HEK293T (cell line): ENCODE data around the gene PCBP3.

Source experiments
- ARNT ChIP-seq: fragments of 450-650 bp; IDR thresholded peaks from 2 replicates; pipeline ENCODE4 v1.6.1; 2017; ENCODE audit warnings: mild to moderate bottlenecking
- BHLHE40 ChIP-seq: fragments of 450-650 bp; IDR thresholded peaks from 2 replicates; pipeline ENCODE4 v1.6.1; 2016; ENCODE audit warnings: mild to moderate bottlenecking, moderate library complexity, borderline replicate concordance
- ELF4 ChIP-seq: fragments of 450-650 bp; IDR thresholded peaks from 2 replicates; pipeline ENCODE4 v1.6.1; 2017; ENCODE audit warnings: antibody characterized with exemption
- FOXA1 ChIP-seq: fragments of 450-650 bp; IDR thresholded peaks from 2 replicates; pipeline ENCODE4 v1.6.1; 2016; ENCODE audit warnings: mild to moderate bottlenecking
- FOXK2 ChIP-seq: fragments of 450-650 bp; IDR thresholded peaks from 2 replicates; pipeline ENCODE4 v1.6.1; 2016; ENCODE audit warnings: mild to moderate bottlenecking
- FOXM1 ChIP-seq: fragments of 450-650 bp; IDR thresholded peaks from 2 replicates; pipeline ENCODE4 v1.6.1; 2017; ENCODE audit warnings: mild to moderate bottlenecking, borderline replicate concordance
- HDGF ChIP-seq: fragments of 450-650 bp; IDR thresholded peaks from 2 replicates; pipeline ENCODE4 v1.6.1; 2017; ENCODE audit warnings: antibody characterized with exemption, borderline replicate concordance
- NFRKB ChIP-seq: fragments of 450-650 bp; IDR thresholded peaks from 2 replicates; pipeline ENCODE4 v1.6.1; 2016; ENCODE audit warnings: mild to moderate bottlenecking, moderate library complexity
- SP1 ChIP-seq: fragments of 450-650 bp; IDR thresholded peaks from 2 replicates; pipeline ENCODE4 v1.6.1; 2017
- SUZ12 ChIP-seq: fragments of 450-650 bp; IDR thresholded peaks from 2 replicates; pipeline ENCODE4 v1.6.1; 2016; ENCODE audit warnings: mild to moderate bottlenecking
- TARDBP ChIP-seq: fragments of 450-650 bp; IDR thresholded peaks from 2 replicates; pipeline ENCODE4 v1.6.1; 2016
- ZNF384 ChIP-seq: fragments of 450-650 bp; IDR thresholded peaks from 2 replicates; pipeline ENCODE4 v1.6.1; 2016
- TF ChIP-seq, protein P1 (sequence below): fragments of 450-650 bp; IDR thresholded peaks from 2 replicates; pipeline ENCODE4 v1.6.1; 2016

DNA sequence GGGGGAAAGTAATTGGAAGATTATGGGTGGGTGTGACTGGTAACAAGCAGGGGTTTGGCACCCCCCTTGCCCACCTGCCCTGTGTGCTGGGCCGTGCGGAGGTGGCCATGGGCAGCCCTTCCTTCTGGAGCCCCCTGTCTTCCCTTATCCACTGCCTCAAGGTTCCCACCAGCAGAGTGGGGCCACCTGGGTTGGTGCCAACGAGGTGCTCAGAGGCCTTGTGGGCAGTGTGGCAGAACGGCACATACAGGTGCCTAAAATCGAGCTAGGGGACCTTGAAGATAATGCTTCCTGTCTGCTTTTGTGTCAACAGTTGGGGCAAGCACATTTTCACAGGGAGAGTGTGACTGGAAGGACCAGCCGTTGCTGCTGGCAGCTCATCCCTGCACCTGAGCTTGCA, 161.8 kb downstream of the PCBP3 start:
- no peak for TF ChIP-seq HDGF
- no peak for TF ChIP-seq ARNT
- no peak for TF ChIP-seq NFRKB
- TF ChIP-seq SP1, result no peak
- TF ChIP-seq FOXM1, result no peak
- no peak for TF ChIP-seq ZNF384
- TF ChIP-seq, protein P1, sequence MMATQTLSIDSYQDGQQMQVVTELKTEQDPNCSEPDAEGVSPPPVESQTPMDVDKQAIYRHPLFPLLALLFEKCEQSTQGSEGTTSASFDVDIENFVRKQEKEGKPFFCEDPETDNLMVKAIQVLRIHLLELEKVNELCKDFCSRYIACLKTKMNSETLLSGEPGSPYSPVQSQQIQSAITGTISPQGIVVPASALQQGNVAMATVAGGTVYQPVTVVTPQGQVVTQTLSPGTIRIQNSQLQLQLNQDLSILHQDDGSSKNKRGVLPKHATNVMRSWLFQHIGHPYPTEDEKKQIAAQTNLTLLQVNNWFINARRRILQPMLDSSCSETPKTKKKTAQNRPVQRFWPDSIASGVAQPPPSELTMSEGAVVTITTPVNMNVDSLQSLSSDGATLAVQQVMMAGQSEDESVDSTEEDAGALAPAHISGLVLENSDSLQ, result no peak
- no peak for TF ChIP-seq BHLHE40
- no peak for TF ChIP-seq FOXA1
- TF ChIP-seq FOXK2, result no peak
- no peak for TF ChIP-seq SUZ12
- TF ChIP-seq TARDBP, result no peak
- no peak for TF ChIP-seq ELF4
